HuH-7 (cell line): ENCODE data around the gene MTFMT.
"Not testable (repeated sequence)": the region's sequence is repeated elsewhere in the genome, so short reads cannot be mapped to it uniquely, and the experiment has no call there.

ENCODE experiments used
- DNase-seq: peaks from one replicate; pipeline ENCODE4 v3.0.0; 2011; ENCODE audit warnings: low spot score

The MTFMT gene

GRCh38 chr15:65028921-65029735 lies at the start of gene MTFMT:
MTFMT (minus strand) TSS chr15:65029639; CDS start chr15:65029613, 26 bp downstream.
- peak; percentile 98 for DNase-seq

GRCh38 chr15:65077981-65078352 lies 48.5 kb upstream of the MTFMT start:
- no peak for DNase-seq

DNA sequence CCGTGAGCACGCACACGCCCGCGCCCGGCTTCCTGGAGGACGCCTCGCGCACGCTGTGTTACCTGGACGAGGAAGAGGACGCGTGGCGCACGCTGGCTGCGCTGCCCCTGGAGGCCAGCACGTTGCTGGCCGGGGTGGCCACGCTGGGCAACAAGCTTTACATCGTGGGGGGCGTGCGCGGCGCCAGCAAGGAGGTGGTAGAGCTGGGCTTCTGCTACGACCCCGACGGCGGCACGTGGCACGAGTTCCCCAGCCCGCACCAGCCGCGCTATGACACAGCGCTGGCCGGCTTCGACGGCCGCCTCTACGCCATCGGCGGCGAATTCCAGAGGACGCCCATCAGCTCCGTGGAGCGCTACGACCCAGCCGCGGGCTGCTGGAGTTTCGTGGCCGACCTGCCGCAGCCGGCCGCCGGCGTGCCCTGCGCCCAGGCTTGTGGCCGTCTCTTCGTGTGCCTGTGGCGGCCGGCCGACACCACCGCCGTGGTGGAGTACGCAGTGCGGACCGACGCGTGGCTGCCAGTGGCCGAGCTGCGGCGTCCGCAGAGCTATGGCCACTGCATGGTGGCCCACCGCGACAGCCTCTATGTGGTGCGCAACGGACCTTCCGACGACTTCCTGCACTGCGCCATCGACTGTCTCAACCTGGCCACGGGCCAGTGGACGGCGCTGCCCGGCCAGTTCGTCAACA lies 48.0 kb upstream of the MTFMT start:
- DNase-seq: no peak

GRCh38 chr15:65076486-65077290 lies 47.2 kb upstream of the MTFMT start, which contains the start of gene KBTBD13:
KBTBD13 (plus strand) TSS chr15:65076746; CDS start chr15:65076816, 70 bp downstream.
- no peak for DNase-seq

GRCh38 chr15:65075607-65076395 lies 46.4 kb upstream of the MTFMT start:
- not testable (repeated sequence) for DNase-seq

DNA sequence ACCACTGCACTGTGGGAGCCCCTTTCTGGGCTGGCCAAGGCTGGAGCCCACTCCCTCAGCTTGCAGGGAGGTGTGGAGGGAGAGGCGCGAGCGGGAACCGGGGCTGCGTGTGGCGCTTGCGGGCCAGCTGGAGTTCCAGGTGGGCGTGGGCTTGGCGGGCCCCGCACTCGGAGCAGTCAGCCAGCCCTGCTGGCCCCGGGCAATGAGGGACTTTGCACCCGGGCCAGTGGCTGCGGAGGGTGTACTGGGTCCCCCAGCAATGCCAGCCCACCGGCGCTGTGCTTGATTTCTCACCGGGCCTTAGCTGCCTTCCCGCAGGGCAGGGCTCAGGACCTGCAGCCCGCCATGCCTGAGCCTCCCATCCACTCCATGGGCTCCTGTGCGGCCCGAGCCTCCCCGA lies 45.5 kb upstream of the MTFMT start:
- not testable (repeated sequence) for DNase-seq

GRCh38 chr15:65072617-65073016 lies 43.2 kb upstream of the MTFMT start:
- DNase-seq: no peak

DNA sequence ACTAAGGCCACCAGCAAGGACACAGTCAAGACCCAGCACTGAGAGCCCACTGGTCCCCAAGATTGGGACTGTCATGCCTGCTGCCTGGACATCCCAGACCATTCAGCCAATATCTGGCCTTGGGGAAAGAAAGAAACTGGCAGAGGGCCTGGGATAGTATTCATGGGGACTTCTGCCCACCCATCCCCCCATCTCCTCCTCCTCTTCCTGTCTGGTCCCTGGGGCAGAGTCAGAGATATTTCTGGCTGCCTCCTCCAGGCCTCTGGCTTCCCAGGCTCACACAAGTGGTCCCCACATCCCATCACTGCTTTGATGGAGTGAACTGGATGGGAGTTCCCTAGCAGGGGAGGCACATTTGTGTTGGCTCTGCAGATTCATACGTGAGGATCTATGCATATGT lies 42.6 kb upstream of the MTFMT start:
- no peak for DNase-seq

GRCh38 chr15:65071381-65071811 lies 42.0 kb upstream of the MTFMT start:
- DNase-seq: no peak

- no peak for DNase-seq
Measured at GRCh38 chr15:65069779-65070546, 40.5 kb upstream of the MTFMT start.

- no peak for DNase-seq
Measured at GRCh38 chr15:65069179-65069578, 39.7 kb upstream of the MTFMT start.

- DNase-seq: no peak
Measured at GRCh38 chr15:65068403-65068788, 39.0 kb upstream of the MTFMT start.

GRCh38 chr15:65067645-65068402 lies 38.4 kb upstream of the MTFMT start, which contains the start of gene RASL12:
RASL12 (minus strand) TSS chr15:65067991; CDS start chr15:65067835, 156 bp downstream.
- DNase-seq: peak; percentile 79

DNA sequence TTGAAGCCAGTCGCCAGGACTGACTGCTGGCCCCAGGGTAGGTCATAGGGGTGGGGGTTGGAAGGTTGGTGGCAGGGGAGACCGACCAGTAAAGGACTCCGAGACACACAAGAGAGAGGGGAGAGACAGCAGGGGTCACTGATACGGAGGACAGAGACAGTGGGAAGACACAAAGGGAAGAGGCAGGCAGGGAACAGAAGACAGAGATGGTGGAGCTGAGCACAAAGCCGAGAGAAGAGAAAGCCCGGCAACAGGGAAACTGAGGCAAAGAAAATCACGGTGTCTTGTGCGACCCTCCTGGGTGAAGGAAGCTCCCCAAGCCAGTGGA lies 37.8 kb upstream of the MTFMT start:
- no peak for DNase-seq

- no peak for DNase-seq
Measured at GRCh38 chr15:65066635-65067316, 37.3 kb upstream of the MTFMT start.

DNA sequence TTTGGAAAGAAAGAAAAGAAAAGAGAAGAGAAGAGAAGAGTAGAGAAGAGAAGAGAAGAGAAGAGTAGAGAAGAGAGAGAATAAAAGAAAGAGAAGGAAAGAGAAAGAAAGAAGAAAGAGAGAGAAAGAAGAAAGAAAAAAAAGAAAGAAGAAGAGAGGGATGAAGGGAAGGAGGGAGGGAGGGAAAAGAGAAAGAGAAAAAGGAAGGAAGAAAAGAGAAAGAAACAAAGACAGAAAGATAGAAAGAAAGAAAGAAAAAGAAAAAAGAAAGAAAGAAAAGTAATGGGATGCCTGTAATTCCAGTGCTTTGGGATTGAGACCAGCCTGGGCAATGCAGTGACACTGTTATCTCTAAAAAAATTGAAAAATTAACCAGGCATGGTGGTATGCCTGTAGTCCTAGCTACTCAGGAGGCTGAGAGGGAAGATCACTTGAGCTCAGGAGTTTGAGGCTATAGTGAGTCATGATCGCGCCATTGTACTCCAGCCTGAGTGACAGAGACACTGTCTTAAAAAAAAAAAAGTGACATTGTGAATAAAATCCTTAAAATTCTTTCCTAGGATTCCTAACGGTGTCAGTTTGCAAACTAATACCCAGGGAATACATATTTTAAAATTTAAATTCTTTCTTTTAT lies 36.7 kb upstream of the MTFMT start:
- DNase-seq: no peak

DNA sequence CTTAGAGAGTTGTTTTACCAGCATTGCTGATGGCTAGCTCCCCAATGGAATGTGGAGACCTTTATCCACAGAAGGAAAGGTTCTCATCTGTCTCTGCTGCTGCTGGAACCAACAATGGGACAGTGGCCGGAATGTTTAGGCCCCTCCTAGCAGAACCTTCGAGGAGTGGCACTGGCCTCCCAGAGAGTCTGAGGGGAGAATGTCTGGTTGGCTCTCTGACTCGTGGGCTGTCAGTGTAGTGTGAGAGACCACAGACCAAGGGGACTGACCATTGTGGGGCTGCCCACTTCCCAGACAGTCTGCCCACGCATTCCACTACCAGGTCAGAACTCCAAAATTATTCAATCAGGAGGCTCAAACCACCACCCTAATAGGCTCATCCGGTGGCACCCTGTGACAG lies 33.3 kb upstream of the MTFMT start:
- no peak for DNase-seq

- no peak for DNase-seq
Measured at GRCh38 chr15:65062061-65062460, 32.6 kb upstream of the MTFMT start.
